MM.1S (cell line): ENCODE data around the gene SHC3.

Experiments
- DNase-seq: peaks from one replicate; pipeline ENCODE4 v3.0.0-alpha.2; 2015
- H2AFZ ChIP-seq: fragments of 300-600 bp; sonication (generic); 2 replicates; pipeline ENCODE4 v1.6.0; 2016; ENCODE audit warnings: antibody characterized with exemption, low read length
- H3F3A ChIP-seq: fragments of 300-600 bp; sonication (generic); 2 replicates; pipeline ENCODE4 v1.6.1; 2016; ENCODE audit warnings: mild to moderate bottlenecking, antibody characterized with exemption, low read length, moderate library complexity, mixed read lengths; ENCODE audit not compliant: insufficient read depth
- H3K27ac ChIP-seq: fragments of 300-600 bp; sonication (generic); 2 replicates; pipeline ENCODE4 v1.5.1; 2016; ENCODE audit warnings: mild to moderate bottlenecking, low read length
- H3K27me3 ChIP-seq: fragments of 300-600 bp; sonication (generic); replicated peaks from 2 replicates; pipeline ENCODE4 v1.6.0; 2016; ENCODE audit warnings: low read length; ENCODE audit not compliant: insufficient read depth
- H3K36me3 ChIP-seq: fragments of 300-600 bp; sonication (generic); replicated peaks from 2 replicates; pipeline ENCODE4 v1.6.1; 2016; ENCODE audit warnings: mild to moderate bottlenecking, low read length, mixed read lengths; ENCODE audit not compliant: insufficient read depth
- H3K4me1 ChIP-seq: fragments of 300-600 bp; sonication (generic); 2 replicates; pipeline ENCODE4 v1.6.1; 2016; ENCODE audit warnings: low read length, mixed read lengths
- H3K4me2 ChIP-seq: fragments of 300-600 bp; sonication (generic); 2 replicates; pipeline ENCODE4 v1.6.0; 2016; ENCODE audit warnings: low read depth, low read length
- H3K4me3 ChIP-seq: fragments of 300-600 bp; sonication (generic); 2 replicates; pipeline ENCODE4 v1.5.1; 2016; ENCODE audit warnings: low read length, mixed read lengths
- H3K79me2 ChIP-seq: fragments of 300-600 bp; sonication (generic); 2 replicates; pipeline ENCODE4 v1.6.1; 2016; ENCODE audit warnings: mixed run types, low read length, mixed read lengths
- H3K9ac ChIP-seq: fragments of 300-600 bp; sonication (generic); 2 replicates; pipeline ENCODE4 v1.6.1; 2016; ENCODE audit warnings: low read length, mixed read lengths
- H3K9me2 ChIP-seq: fragments of 300-600 bp; sonication (generic); replicated peaks from 2 replicates; pipeline ENCODE4 v1.6.1; 2016; ENCODE audit warnings: mild to moderate bottlenecking, low read length, mixed read lengths; ENCODE audit not compliant: insufficient read depth
- H3K9me3 ChIP-seq: fragments of 300-600 bp; sonication (generic); replicated peaks from 2 replicates; pipeline ENCODE4 v1.6.1; 2016; ENCODE audit warnings: mild to moderate bottlenecking, low read length, mixed read lengths; ENCODE audit not compliant: insufficient read depth
- H4K20me1 ChIP-seq: fragments of 300-600 bp; sonication (generic); 2 replicates; pipeline ENCODE4 v1.6.1; 2016; ENCODE audit warnings: mild to moderate bottlenecking, low read length, moderate library complexity, mixed read lengths; ENCODE audit not compliant: insufficient read depth
- EZH2 ChIP-seq: fragments of 300-600 bp; sonication (generic); optimal IDR thresholded peaks from 2 replicates; pipeline ENCODE3; 2017; ENCODE audit warnings: low read depth, mild to moderate bottlenecking, antibody characterized with exemption, low read length, mixed read lengths
- EZH2phosphoT487 ChIP-seq: fragments of 300-600 bp; sonication (generic); IDR thresholded peaks from 2 replicates; pipeline ENCODE4 v1.6.1; 2018; ENCODE audit warnings: antibody characterized with exemption, low read length
- TF ChIP-seq, protein P1 (sequence below): fragments of 300-600 bp; sonication (generic); IDR thresholded peaks from 2 replicates; pipeline ENCODE4 v1.5.1; 2016; ENCODE audit warnings: antibody characterized with exemption, low read length, mixed read lengths

The SHC3 gene

DNA sequence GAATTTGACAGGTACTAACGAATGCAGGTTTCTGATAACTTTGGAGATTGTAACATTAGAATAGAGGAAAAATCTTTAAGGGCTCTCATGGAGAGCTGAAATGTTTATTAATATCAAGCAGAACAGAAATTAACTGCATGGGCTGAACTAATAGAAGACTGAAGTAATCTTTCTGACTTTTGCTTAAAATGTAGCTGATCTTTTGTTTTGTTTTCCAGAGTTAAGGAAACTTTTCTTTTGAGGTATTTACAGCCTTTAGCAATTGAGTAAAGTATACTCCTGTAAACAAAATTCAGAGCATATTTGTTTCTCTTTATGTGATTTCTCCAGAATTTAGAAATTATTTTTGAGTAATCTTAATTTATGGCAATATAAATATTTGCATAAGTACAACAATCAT lies 43.9 kb downstream of the SHC3 start:
- no peak for TF ChIP-seq EZH2phosphoT487
- no peak for TF ChIP-seq EZH2
- TF ChIP-seq, protein P1, sequence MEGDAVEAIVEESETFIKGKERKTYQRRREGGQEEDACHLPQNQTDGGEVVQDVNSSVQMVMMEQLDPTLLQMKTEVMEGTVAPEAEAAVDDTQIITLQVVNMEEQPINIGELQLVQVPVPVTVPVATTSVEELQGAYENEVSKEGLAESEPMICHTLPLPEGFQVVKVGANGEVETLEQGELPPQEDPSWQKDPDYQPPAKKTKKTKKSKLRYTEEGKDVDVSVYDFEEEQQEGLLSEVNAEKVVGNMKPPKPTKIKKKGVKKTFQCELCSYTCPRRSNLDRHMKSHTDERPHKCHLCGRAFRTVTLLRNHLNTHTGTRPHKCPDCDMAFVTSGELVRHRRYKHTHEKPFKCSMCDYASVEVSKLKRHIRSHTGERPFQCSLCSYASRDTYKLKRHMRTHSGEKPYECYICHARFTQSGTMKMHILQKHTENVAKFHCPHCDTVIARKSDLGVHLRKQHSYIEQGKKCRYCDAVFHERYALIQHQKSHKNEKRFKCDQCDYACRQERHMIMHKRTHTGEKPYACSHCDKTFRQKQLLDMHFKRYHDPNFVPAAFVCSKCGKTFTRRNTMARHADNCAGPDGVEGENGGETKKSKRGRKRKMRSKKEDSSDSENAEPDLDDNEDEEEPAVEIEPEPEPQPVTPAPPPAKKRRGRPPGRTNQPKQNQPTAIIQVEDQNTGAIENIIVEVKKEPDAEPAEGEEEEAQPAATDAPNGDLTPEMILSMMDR, result no peak
- Histone ChIP-seq H3K4me1 (no peaks in the 10 kb centered on the region), H3K9me3 (no peaks in the 10 kb centered on the region), H3K27me3 (no peaks in the 10 kb centered on the region), H4K20me1 (no peaks in the 10 kb centered on the region), H3K9ac (no peak overlapping the region), H2AFZ (no peak overlapping the region), H3F3A (no peaks in the 10 kb centered on the region), H3K9me2 (no peaks in the 10 kb centered on the region), H3K4me3 (no peak overlapping the region), H3K79me2 (no peaks in the 10 kb centered on the region), H3K27ac (no peak overlapping the region), H3K36me3 (no peaks in the 10 kb centered on the region), H3K4me2 (no peak overlapping the region)
- no peak for DNase-seq

DNA sequence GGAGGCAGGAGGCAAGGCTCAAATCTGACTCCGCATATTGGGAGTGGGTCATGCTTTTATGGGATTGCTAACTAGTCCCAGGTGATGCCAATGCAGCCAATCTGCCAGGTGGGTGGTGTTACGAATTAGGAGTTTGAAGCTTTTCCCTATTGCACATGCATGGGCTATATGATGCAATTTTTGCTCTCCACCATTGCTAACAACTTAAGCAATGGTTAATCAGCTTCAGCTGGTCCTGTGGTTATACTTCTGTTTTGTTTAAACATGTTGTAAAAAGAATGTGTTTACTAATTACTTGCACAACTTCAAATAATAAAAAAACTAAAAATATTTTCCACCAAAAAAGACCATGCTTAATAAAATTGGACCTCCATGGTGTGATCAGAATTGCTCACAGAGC lies 55.7 kb downstream of the SHC3 start:
- Histone ChIP-seq H3K27me3 (no peaks in the 10 kb centered on the region), H3K4me3 (no peak overlapping the region), H3K36me3 (no peaks in the 10 kb centered on the region), H3K9me2 (no peaks in the 10 kb centered on the region), H3K27ac (no peak overlapping the region), H3K4me1 (no peaks in the 10 kb centered on the region), H3K4me2 (no peak overlapping the region), H4K20me1 (no peaks in the 10 kb centered on the region), H2AFZ (no peak overlapping the region), H3K9me3 (no peaks in the 10 kb centered on the region), H3K79me2 (no peaks in the 10 kb centered on the region), H3K9ac (no peak overlapping the region), H3F3A (no peaks in the 10 kb centered on the region)
- no peak for TF ChIP-seq EZH2phosphoT487
- TF ChIP-seq, protein P1, result no peak
- DNase-seq, result no peak

DNA sequence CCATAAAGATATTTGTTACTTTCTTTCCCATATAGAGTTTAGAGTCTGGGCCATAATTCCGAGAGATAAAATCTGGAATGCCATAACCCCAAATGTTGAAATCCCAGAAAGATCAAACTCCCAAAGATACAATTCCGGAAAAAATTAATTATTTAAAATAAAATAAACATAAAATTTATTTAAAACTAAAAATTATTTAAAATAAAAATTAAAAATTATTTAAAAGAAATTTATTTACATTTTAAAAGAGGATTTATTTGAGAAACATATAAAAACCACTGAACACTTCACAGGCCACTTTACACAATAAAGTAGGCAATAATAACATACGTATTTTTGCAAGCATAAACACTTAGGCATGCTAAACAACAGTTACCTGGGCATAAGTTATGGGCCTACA lies 57.9 kb downstream of the SHC3 start:
- Histone ChIP-seq H3K4me1 (no peaks in the 10 kb centered on the region), H3K36me3 (no peaks in the 10 kb centered on the region), H3K9ac (no peak overlapping the region), H3K27me3 (no peaks in the 10 kb centered on the region), H3K79me2 (no peaks in the 10 kb centered on the region), H3K4me3 (no peak overlapping the region), H3K9me3 (no peaks in the 10 kb centered on the region), H4K20me1 (no peaks in the 10 kb centered on the region), H2AFZ (no peak overlapping the region), H3F3A (no peaks in the 10 kb centered on the region), H3K9me2 (no peaks in the 10 kb centered on the region), H3K4me2 (no peak overlapping the region), H3K27ac (no peak overlapping the region)
- TF ChIP-seq, protein P1, result no peak
- TF ChIP-seq EZH2 (no peak), EZH2phosphoT487 (no peak)
- no peak for DNase-seq
